NB4 (cell line): ENCODE data around the gene ZRANB3.
"Not testable (repeated sequence)": the region's sequence is repeated elsewhere in the genome, so short reads cannot be mapped to it uniquely, and the experiment has no call there.

Source experiments
- CTCF ChIP-seq: IDR thresholded peaks from one replicate; pipeline ENCODE4 v1.5.1; 2012; ENCODE audit warnings: low read depth, low read length
- MAX ChIP-seq: IDR thresholded peaks from 2 replicates; pipeline ENCODE4 v1.6.1; 2011; ENCODE audit warnings: low read depth, low read length
- MYC ChIP-seq: IDR thresholded peaks from 2 replicates; pipeline ENCODE4 v1.6.1; 2011; ENCODE audit warnings: low read depth, low read length
- POLR2A ChIP-seq: IDR thresholded peaks from 2 replicates; pipeline ENCODE4 v1.6.1; 2011; ENCODE audit warnings: mild to moderate bottlenecking; ENCODE audit not compliant: insufficient read length; ENCODE audit errors: extremely low read depth

- TF ChIP-seq MAX, CTCF, POLR2A, MYC: not testable (repeated sequence)
These were observed 32.4 kb downstream of the ZRANB3 start for GRCh38 chr2:135498588-135498987.
